GM06990 (cell line): Measurements from ENCODE around the gene SGMS2.
A peak's percentile ranks its signal among the peaks of the same experiment; 100 is the strongest.

ENCODE experiments used
- DNase-seq: peaks from one replicate; pipeline ENCODE4 v3.0.0-alpha.2; 2011; ENCODE audit not compliant: insufficient read length; ENCODE audit errors: extremely low read depth
- H3K27me3 ChIP-seq: replicated peaks from 2 replicates; pipeline ENCODE4 v1.6.0; 2011; ENCODE audit warnings: low read length; ENCODE audit not compliant: control insufficient read depth, insufficient read depth
- H3K36me3 ChIP-seq: 2 replicates; pipeline ENCODE4 v1.5.1; 2011; ENCODE audit warnings: low read length; ENCODE audit not compliant: control insufficient read depth, insufficient read depth
- H3K4me3 ChIP-seq: replicated peaks from 2 replicates; pipeline ENCODE4 v1.5.1; 2011; ENCODE audit warnings: low read depth, mild to moderate bottlenecking, control low read depth, low read length
- TF ChIP-seq, protein P1 (sequence below): IDR thresholded peaks from 2 replicates; pipeline ENCODE4 v1.5.1; 2011; ENCODE audit warnings: low read length, control low read depth, mild to moderate bottlenecking, inconsistent platforms; ENCODE audit not compliant: insufficient read depth, poor library complexity, severe bottlenecking

The SGMS2 gene

GRCh38 chr4:107823870-107824349 is 822 bp upstream of the SGMS2 start:
- DNase-seq: no peak
- TF ChIP-seq, protein P1, sequence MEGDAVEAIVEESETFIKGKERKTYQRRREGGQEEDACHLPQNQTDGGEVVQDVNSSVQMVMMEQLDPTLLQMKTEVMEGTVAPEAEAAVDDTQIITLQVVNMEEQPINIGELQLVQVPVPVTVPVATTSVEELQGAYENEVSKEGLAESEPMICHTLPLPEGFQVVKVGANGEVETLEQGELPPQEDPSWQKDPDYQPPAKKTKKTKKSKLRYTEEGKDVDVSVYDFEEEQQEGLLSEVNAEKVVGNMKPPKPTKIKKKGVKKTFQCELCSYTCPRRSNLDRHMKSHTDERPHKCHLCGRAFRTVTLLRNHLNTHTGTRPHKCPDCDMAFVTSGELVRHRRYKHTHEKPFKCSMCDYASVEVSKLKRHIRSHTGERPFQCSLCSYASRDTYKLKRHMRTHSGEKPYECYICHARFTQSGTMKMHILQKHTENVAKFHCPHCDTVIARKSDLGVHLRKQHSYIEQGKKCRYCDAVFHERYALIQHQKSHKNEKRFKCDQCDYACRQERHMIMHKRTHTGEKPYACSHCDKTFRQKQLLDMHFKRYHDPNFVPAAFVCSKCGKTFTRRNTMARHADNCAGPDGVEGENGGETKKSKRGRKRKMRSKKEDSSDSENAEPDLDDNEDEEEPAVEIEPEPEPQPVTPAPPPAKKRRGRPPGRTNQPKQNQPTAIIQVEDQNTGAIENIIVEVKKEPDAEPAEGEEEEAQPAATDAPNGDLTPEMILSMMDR: no peak
- Histone ChIP-seq H3K4me3 (no peak overlapping the region), H3K27me3 (peaks cover 4% of the 10 kb centered on the region), H3K36me3 (no peaks in the 10 kb centered on the region)

DNA sequence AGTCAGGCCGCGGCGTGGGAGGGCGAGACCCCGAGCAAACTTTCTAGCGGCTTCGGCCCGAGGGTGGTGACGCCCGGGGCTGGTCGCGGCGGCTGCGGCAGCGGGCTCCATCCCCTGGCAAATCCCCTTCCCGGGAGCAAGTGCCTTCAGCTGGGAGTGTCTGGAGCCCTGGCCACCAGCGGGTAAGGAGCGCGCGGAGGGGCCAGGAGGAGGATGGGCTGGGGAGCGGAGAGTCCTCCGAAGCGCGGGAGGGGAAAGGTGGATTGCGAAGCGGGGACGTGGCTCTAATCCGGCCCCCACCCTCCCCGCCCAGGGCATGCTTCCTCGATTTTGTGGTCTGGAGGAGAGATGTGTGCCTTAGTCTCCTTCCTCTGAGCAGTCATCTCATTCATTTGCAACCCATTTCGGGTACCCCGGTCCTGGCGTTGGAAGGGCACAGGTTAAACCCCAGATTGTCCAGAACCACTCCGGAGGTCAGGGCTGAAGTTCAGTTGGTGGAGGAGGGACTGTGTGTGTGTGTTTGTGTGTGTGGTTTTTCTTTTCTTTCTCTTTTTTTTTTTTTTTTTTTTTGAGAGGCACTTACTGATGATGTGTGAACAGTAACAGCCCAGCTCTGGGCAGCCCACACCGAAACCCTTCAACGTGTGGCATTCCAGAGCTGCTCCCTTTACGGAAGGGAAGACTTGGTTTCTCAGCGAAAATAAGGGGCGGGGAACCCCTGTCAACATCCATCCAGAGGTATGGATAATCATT is 516 bp downstream of the SGMS2 start:
- H3K4me3 ChIP-seq: peak overlapping the region; percentile 43
- no peaks in the 10 kb centered on the region for H3K36me3 ChIP-seq
- TF ChIP-seq, protein P1: no peak
- peaks cover 4% of the 10 kb centered on the region for H3K27me3 ChIP-seq
- no peak for DNase-seq

DNA sequence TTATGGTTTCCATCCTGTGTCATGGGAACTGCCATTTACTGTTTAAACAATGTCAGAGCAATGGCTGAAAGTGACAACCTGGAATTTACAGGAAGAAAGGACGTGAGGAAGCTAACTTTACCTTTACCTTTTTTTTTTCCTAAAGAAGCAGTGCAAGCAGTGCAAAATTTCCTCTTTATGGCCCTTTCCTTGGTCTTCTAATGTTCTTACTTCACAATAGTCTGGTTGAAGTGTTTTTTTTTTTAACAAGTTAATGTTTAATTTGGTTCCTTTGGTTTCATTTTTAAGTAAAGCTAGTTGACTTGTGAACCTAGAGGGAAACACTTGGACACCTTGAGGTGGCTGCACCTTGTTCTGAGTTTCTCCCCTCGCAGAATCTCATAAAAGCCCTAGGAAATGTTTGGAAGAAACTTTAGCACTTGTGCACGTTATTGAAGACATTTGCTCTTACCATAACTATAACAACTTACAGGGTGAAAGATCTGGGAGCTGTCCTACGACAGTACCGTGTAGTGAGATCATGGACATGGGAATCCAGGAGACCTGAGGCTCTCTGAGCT is 1.8 kb downstream of the SGMS2 start:
- H3K4me3 ChIP-seq: no peak overlapping the region
- no peaks in the 10 kb centered on the region for H3K36me3 ChIP-seq
- peaks cover 4% of the 10 kb centered on the region for H3K27me3 ChIP-seq
- no peak for DNase-seq
- TF ChIP-seq, protein P1: no peak

DNA sequence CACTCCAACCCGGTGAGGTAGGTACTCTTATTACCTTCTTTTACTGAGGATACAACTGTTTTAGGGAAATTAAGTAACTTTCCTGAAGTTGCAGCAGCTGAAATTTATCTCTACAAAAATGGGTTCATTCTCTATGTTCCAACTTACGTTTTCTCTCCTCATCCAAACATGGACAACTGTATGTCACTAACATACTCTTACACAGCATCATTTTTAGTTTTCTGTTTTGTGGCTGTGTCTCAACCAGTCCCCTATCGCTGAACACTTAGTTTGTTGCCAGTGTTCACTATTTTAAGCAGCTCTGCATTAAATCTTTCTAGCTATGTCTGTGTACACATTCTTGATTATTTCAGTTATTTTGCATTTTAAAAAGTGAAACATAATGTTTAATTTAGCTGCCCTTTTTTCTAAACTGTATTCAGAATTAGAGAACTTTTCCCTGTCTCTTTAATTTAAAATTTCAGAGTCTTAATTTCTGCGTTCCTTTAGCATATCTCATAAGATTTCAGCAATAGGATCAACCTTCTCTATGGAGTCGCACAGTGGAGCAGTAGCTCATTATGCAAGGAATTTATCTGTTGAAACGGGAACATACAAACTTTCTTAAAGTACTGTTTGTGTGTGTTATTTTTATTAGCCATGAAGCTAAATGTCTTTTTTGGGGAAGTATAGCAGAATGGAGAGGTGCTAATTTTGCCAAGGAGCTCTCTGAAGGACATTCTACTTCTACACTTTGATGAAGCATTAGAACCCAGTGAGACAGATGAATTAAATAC is 3.8 kb downstream of the SGMS2 start:
- DNase-seq: no peak
- Histone ChIP-seq H3K36me3 (no peaks in the 10 kb centered on the region), H3K4me3 (no peak overlapping the region), H3K27me3 (peaks cover 4% of the 10 kb centered on the region)
- TF ChIP-seq, protein P1: no peak

GRCh38 chr4:107831140-107831539 is 6.4 kb downstream of the SGMS2 start:
- TF ChIP-seq, protein P1: no peak
- no peaks in the 10 kb centered on the region for H3K27me3 ChIP-seq

More at GRCh38 chr4:107831140-107831539, 6.4 kb downstream of the SGMS2 start:
- no peak for DNase-seq
- Histone ChIP-seq H3K36me3 (no peaks in the 10 kb centered on the region), H3K4me3 (no peak overlapping the region)
